BJ (cell line): ENCODE results near the gene LDHB. TPM values are rescaled to one million over a fixed set of nuclear protein-coding genes. Genes with fewer than 3 reads are reported as not detected.
"Not testable (repeated sequence)": the region's sequence is repeated elsewhere in the genome, so short reads cannot be mapped to it uniquely, and the experiment has no call there.

Experiments used
- CTCF ChIA-PET: fragments of 350-600 bp; formaldehyde crosslinking; extraction: SDS; loops from one replicate; lab custom pipeline; 2021; ENCODE audit warnings: antibody characterized with exemption, inconsistent platforms; lab: Yijun Ruan, JAX
- POLR2A ChIA-PET: fragments of 300-600 bp; sonication (Branson Sonifier 250); formaldehyde crosslinking; extraction: SDS; loops from one replicate; lab custom pipeline; 2021; ENCODE audit warnings: antibody characterized with exemption; lab: Charles Lee
- DNase-seq: peaks from one replicate; pipeline ENCODE4 v3.0.0-alpha.2; 2011; ENCODE audit warnings: low read depth
- H3K27me3 ChIP-seq: 2 replicates; pipeline ENCODE4 v1.6.0; 2011; ENCODE audit warnings: low read length; ENCODE audit not compliant: control insufficient read depth, insufficient read depth
- H3K36me3 ChIP-seq: 2 replicates; pipeline ENCODE4 v1.5.1; 2011; ENCODE audit warnings: low read length; ENCODE audit not compliant: control insufficient read depth, insufficient read depth
- H3K4me3 ChIP-seq: 2 replicates; pipeline ENCODE4 v1.5.1; 2011; ENCODE audit warnings: low read depth, mild to moderate bottlenecking, control low read depth, low read length
- polyA plus RNA-seq: library from polyadenylated mRNA; depleted of rRNA; stranded (reverse); fragments of >200 nt; gene quantifications from 2 replicates; pipeline ENCODE4 v1.2.3, GENCODE V29; 2011
- TF ChIP-seq, protein P1 (sequence below): IDR thresholded peaks from 2 replicates; pipeline ENCODE4 v1.5.1; 2011; ENCODE audit warnings: low read depth, mild to moderate bottlenecking, control low read depth, inconsistent platforms, low read length, moderate library complexity; ENCODE audit not compliant: insufficient read depth

Gene LDHB
- polyA plus RNA-seq, 1 experiment: 275 TPM

DNA sequence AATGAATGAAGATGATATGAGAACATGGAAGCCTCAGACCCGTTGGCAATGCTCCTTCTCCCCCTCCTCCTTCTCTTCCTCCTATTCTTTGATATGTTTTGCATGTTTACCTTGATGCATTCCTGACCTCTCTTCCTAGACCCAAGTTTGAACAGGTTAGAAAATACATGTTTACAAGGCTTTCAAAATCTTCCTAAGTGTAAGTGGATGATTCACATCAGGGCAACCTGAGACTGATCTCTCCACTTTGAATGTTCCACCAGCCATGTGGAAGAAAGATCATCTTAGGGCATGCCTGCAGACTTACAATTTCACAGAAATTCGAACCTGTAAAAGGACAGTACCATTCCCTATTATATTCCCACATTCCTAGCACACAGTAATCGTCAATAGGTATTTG is 18.0 kb upstream of the LDHB start:
- H3K27me3 ChIP-seq: peaks cover 3% of the 10 kb centered on the region
- TF ChIP-seq, protein P1, sequence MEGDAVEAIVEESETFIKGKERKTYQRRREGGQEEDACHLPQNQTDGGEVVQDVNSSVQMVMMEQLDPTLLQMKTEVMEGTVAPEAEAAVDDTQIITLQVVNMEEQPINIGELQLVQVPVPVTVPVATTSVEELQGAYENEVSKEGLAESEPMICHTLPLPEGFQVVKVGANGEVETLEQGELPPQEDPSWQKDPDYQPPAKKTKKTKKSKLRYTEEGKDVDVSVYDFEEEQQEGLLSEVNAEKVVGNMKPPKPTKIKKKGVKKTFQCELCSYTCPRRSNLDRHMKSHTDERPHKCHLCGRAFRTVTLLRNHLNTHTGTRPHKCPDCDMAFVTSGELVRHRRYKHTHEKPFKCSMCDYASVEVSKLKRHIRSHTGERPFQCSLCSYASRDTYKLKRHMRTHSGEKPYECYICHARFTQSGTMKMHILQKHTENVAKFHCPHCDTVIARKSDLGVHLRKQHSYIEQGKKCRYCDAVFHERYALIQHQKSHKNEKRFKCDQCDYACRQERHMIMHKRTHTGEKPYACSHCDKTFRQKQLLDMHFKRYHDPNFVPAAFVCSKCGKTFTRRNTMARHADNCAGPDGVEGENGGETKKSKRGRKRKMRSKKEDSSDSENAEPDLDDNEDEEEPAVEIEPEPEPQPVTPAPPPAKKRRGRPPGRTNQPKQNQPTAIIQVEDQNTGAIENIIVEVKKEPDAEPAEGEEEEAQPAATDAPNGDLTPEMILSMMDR: no peak
- DNase-seq: no peak
- POLR2A ChIA-PET: no interaction called here
- no peaks in the 10 kb centered on the region for H3K36me3 ChIP-seq
- CTCF ChIA-PET: no interaction called here
- H3K4me3 ChIP-seq: no peak overlapping the region

DNA sequence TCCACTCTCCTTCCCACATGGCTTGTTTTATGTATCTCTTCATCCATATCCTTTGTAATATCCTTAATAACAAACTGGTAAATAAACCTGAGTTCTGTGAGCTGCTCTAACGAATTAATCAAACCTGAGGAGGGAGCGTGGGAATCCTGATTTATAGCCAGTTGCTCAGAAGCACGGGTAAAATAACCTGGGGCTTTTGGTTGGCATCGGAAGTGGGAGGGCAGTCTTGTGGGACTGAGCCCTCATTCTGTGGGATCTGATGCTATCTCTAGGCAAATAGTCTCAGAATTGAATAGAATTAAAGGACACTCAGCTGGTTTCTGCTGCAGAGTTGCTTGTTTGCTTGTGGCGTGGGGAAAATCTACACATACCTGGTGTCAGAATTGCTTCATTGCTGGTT is 17.5 kb upstream of the LDHB start:
- no peaks in the 10 kb centered on the region for H3K36me3 ChIP-seq
- no peak for DNase-seq
- peaks cover 7% of the 10 kb centered on the region for H3K27me3 ChIP-seq
- TF ChIP-seq, protein P1: no peak
- H3K4me3 ChIP-seq: no peak overlapping the region
- POLR2A ChIA-PET: no interaction called here
- CTCF ChIA-PET: no interaction called here

DNA sequence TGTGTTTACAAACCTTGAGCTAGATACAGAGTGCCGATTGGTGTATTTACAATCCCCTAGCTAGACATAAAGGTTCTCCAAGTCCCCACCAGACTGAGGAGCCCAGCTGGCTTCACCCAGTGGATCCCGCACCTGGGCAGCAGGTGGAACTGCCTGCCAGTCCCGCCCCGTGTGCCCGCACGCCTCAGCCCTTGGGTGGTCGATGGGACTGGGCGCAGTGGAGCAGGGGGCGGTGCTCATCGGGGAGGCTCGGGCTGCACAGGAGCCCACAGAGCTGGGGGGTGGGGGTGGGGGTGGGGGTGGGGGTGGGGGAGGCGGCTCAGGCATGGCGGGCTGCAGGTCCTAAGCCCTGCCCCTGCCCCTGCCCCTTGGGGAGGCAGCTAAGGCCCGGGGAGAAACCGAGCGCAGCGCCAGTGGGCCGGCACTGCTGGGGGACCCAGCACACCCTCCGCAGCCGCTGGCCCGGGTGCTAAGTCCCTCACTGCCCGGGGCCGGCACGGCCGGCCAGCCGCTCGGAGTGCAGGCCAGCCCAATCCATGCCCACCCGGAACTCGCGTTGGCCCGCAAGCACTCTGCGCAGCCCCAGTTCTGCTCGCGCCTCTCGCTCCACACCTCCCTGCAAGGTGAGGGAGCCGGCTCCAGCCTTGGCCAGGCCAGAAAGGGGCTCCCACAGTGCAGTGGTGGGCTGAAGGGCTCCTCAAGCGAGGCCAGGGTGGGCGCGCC is 16.3 kb upstream of the LDHB start:
- H3K36me3 ChIP-seq, CTCF ChIA-PET, H3K27me3 ChIP-seq, H3K4me3 ChIP-seq, DNase-seq, POLR2A ChIA-PET: not testable (repeated sequence)

DNA sequence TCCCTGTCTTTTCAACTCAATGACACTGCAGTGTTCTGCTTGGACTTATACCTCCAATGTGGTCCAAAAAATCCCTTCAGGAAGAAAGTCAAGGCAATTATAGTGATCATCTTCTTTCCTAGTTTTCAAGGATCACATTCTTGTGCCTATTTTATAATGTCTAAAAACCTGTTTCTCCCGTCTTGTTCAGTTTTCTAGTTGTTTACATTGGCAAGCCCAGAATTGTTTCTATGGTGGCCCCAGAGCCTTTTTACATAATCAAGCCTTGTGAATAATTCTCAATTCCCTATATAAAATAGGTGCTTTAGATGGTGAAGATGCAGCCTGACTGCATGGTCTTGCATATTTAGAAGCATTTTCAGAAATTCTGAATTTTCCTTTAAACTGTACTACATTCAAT is 14.5 kb upstream of the LDHB start:
- peaks cover 8% of the 10 kb centered on the region for H3K27me3 ChIP-seq
- no peak for DNase-seq
- no peak overlapping the region for H3K4me3 ChIP-seq
- CTCF ChIA-PET: interaction anchor here (0.7 kb wide), 1 partner anchor 8 kb away, joined by 4 read pairs; no protein-coding TSS in a partner anchor
- no peaks in the 10 kb centered on the region for H3K36me3 ChIP-seq
- POLR2A ChIA-PET: no interaction called here
- TF ChIP-seq, protein P1: no peak

DNA sequence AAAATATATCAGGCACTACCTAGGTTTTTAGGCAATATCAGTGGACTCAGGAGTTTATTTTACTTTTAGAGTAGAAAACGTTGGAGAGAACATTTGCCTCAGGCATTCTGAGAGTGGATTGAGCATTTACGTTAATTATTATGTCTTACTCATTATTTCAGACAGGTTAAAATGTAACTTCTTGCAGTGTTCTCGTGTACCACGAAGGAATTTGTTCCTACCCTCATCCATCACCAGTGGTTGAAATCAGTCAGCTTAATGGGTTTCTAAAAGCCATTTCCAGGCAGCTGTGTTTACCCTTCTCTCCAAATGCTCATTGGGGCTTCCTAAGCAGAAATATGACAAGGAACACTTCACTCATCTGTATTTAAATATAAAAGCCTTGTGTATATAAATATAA is 9.1 kb upstream of the LDHB start:
- Histone ChIP-seq H3K36me3 (no peaks in the 10 kb centered on the region), H3K27me3 (peaks cover 6% of the 10 kb centered on the region; the same call in 1 of the 2 replicates), H3K4me3 (no peak overlapping the region)
- POLR2A ChIA-PET: no interaction called here
- DNase-seq: no peak
- CTCF ChIA-PET: interaction anchor here (6.2 kb wide), 1 partner anchor 14 kb away, joined by 26 read pairs; no protein-coding TSS in a partner anchor
- TF ChIP-seq, protein P1: no peak

DNA sequence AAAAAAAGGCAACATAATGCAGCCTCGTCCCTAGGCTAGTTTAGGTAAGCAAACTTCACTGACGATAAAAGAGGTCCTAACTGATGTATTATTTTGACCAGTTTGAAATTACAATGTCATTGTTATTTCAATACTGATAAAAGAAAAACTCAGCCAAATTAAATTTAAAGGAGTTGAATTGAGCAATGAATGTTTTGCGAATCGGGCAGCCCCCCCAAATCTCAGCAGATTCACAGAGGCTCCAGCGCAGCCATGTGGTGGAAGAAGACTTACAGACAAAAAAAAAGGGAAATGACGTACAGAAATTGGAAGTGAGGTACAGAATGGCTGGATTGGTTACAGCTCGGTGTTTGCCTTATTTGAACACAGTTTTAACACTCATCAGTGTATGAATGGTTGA is 8.2 kb upstream of the LDHB start:
- CTCF ChIA-PET: interaction anchor here (6.2 kb wide), 1 partner anchor 15 kb away, joined by 26 read pairs; no protein-coding TSS in a partner anchor

More for the DNA sequence above, 8.2 kb upstream of the LDHB start:
- no peak for DNase-seq
- Histone ChIP-seq H3K36me3 (no peaks in the 10 kb centered on the region), H3K4me3 (no peak overlapping the region), H3K27me3 (peaks cover 6% of the 10 kb centered on the region; the same call in 1 of the 2 replicates)
- POLR2A ChIA-PET: no interaction called here
- TF ChIP-seq, protein P1: no peak
